Neural cell (in vitro differentiated cells): ENCODE data around the gene BIK.

ENCODE experiments used
- CTCF ChIP-seq: fragments of 450-650 bp; IDR thresholded peaks from 2 replicates; pipeline ENCODE4 v1.5.1; 2014; ENCODE audit warnings: antibody characterized with exemption, mild to moderate bottlenecking, moderate library complexity; ENCODE audit not compliant: poor library complexity, severe bottlenecking
- EP300 ChIP-seq: fragments of 450-650 bp; conservative IDR thresholded peaks from 2 replicates; pipeline ENCODE4 v1.6.1; 2014; ENCODE audit warnings: antibody characterized with exemption, mild to moderate bottlenecking, moderate library complexity; ENCODE audit not compliant: poor library complexity, severe bottlenecking
- EZH2 ChIP-seq: fragments of 200-600, 300-800 bp; shearing (Covaris generic), sonication (generic); IDR thresholded peaks from 2 replicates; pipeline ENCODE4 v1.6.1; 2014; ENCODE audit warnings: antibody characterized with exemption, low read length, borderline replicate concordance, mild to moderate bottlenecking; ENCODE audit not compliant: insufficient read depth, poor library complexity, severe bottlenecking
- RAD21 ChIP-seq: fragments of 450-650 bp; conservative IDR thresholded peaks from 2 replicates; pipeline ENCODE4 v1.6.1; 2014; ENCODE audit warnings: antibody characterized with exemption, mild to moderate bottlenecking, moderate library complexity
- SMC3 ChIP-seq: fragments of 450-650 bp; conservative IDR thresholded peaks from 2 replicates; pipeline ENCODE4 v1.6.1; 2014; ENCODE audit warnings: antibody characterized with exemption, mild to moderate bottlenecking, moderate library complexity; ENCODE audit not compliant: poor library complexity

- TF ChIP-seq EP300 = no peak
- no peak for TF ChIP-seq CTCF
- TF ChIP-seq RAD21 = no peak
- TF ChIP-seq SMC3 = no peak
- TF ChIP-seq EZH2 = no peak
These were observed 34.4 kb downstream of the BIK start for GRCh38 chr22:43144949-43145348.
